ENCODE measurements around the gene PLET1. TPM values are rescaled to one million over a fixed set of nuclear protein-coding genes. Genes with fewer than 3 reads are reported as not detected.

PLET1 gene
- total and polyA plus RNA-seq, 2 donors (not counting 3 experiments of a cell fraction or from before 2014, with no cell fraction given) = not detected

DNA sequence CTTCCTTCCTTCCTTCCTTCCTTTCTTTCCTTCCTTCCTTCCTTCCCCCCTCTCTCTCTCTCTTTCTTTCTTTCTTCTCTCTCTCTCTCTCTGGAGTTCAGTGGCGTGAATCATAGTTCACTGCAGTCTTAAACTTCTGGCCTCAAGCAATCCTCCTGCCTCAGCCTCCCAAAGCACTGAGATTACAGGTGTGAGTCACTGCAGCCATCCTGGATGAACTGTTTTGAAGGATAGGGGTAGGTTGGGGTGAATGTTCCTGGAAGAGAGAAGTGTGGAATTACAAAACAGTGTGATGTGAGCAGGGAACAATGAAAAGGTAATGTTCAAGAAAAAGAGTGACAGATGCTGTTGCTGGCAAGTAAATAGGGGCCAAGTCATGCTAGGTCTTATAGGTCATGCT, 12.4 kb upstream of the PLET1 start:
- dilution Hi-C loops (cut with MboI; ENCODE audit: extremely low pct_ligation_motif_present, low sequenced_read_pairs) = no loop called here
- intact Hi-C loops (cut with micrococcal nuclease) = no loop called here

More for the DNA sequence above, 12.4 kb upstream of the PLET1 start:
- ChIA-PET CTCF (interaction anchor here (15.2 kb wide), 1 partner anchor 55 kb away, joined by 540 read pairs; no protein-coding TSS in a partner anchor), POLR2A (no interaction called here)
- no peaks in the 10 kb centered on the region for H3K36me3 ChIP-seq (ENCODE audit: control insufficient read depth in 2 of 2, extremely low read depth in 1 of 2, insufficient read depth in 2 of 2, low read length in 2 of 2)
- no peak overlapping the region for H2AFZ ChIP-seq (ENCODE audit: low read depth, low read length)
- no peak for FAIRE-seq
- H4K20me1 ChIP-seq (replicated peaks; ENCODE audit: control insufficient read depth, extremely low read depth, insufficient read depth, low read length) = no peaks in the 10 kb centered on the region
- no peak overlapping the region for H3K4me3 ChIP-seq (replicated peaks in 1 of 3; ENCODE audit: insufficient read depth in 1 of 3, low read depth in 1 of 3, low read length in 3 of 3)
- no peak overlapping the region for H3K27ac ChIP-seq (ENCODE audit: insufficient read depth, low read depth, low read length)
- no peak for DNase-seq (ENCODE audit: low read depth, low spot score)
- H3K9me1 ChIP-seq (replicated peaks; ENCODE audit: control insufficient read depth, extremely low read depth, insufficient read depth, low read length) = no peaks in the 10 kb centered on the region
- no peaks in the 10 kb centered on the region for H3K9me3 ChIP-seq (replicated peaks; ENCODE audit: control insufficient read depth, insufficient read depth, low read length)
- no peaks in the 10 kb centered on the region for H3K4me1 ChIP-seq (ENCODE audit: control insufficient read depth, extremely low read depth, insufficient read depth, low read length)
- BruUV-seq (replicated peaks) = no TSS peak
- no peaks in the 10 kb centered on the region for H3K79me2 ChIP-seq (ENCODE audit: control insufficient read depth, insufficient read depth, low read length)
- peaks cover 4 to 11% of the 10 kb centered on the region in 2 experiments for H3K27me3 ChIP-seq (ENCODE audit: control insufficient read depth in 2 of 2, insufficient read depth in 2 of 2, low read length in 2 of 2)
- H3K9ac ChIP-seq (replicated peaks; ENCODE audit: extremely low read depth, insufficient read depth, low read length) = no peak overlapping the region
- no peak overlapping the region for H3K4me2 ChIP-seq (ENCODE audit: insufficient read depth, low read length)
- TF ChIP-seq POLR2AphosphoS5 (IDR thresholded peaks at IDR 0.05; ENCODE audit: insufficient read depth, low read depth, low read length) (no peak), MYC (IDR thresholded peaks at IDR 0.05; ENCODE audit: low read depth, low read length) (no peak), CTCF (IDR thresholded peaks at IDR 0.05; ENCODE audit: extremely low read depth in 1 of 2, insufficient read depth in 1 of 2, low read depth in 1 of 2, low read length in 2 of 2) (no peak), FOS (IDR thresholded peaks at IDR 0.05; ENCODE audit: borderline replicate concordance, insufficient read depth, low read length) (no peak)

Measured in endothelial cell of umbilical vein (primary cell).